ENCODE results near the gene NAA25.

NAA25 gene

DNA sequence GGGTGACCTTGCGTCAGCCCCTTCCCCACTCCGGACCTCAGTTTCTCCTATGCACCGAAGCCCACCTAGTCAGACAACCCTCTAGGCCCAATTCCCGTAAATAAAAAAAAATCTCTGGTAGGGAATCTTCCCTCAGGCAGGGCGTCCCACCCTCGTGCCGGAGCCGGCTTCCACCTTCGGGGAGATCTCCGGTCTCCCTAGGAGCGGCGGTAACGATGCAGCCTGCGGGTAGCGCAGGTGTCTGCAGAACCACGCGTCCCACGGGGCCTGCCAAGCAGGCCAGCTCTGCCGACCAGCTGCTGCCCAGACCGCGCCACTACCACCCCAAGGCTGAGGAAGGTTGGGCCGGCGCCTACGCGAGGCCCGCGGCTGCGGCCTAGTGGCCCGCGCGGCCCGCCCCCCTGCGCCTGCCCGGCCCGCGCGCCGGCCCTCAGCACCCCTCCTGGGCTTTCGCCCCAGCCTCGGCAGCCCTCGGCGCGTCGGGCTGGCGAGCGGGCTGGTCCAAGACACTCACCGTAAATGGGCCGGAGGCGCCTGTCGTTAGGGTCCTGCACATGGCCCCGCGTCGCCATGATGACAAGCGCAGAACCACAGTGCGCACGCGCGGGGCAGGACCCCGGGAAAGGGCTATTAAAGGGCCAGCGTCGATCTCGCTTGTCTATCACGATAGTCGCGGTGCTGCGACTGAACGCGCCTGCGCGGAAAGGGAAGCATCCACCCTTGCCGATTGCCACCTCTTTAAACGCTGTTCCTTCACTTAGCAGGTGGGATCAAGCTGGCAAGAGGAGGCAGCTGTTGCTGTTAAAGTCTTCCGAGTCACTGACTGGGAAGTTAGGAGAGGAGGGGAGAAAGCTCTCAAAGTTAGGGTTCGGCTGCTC lies at the start of gene NAA25:
NAA25 (minus strand) TSS at position 582 of the 878 bp plus-strand sequence; CDS start at position 572, 10 bp downstream.
- DNase-seq: peak; percentile 93

DNA sequence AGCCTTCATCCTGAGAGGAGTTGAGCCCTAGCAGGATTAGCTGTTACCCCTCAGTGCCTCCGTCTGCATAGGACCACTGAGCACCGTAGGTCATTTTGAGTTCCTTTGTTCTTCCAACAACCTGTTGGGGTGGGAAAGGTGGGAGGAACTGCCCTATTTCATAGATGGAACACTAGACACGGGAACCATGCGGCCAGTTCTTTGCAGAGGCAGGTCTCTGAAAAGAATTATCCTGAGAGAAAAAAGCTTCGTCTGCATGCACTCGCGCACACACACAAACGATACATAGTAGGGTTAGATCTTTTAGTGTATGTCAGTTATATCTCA lies 45.3 kb upstream of the NAA25 start:
- no peak for DNase-seq

DNA sequence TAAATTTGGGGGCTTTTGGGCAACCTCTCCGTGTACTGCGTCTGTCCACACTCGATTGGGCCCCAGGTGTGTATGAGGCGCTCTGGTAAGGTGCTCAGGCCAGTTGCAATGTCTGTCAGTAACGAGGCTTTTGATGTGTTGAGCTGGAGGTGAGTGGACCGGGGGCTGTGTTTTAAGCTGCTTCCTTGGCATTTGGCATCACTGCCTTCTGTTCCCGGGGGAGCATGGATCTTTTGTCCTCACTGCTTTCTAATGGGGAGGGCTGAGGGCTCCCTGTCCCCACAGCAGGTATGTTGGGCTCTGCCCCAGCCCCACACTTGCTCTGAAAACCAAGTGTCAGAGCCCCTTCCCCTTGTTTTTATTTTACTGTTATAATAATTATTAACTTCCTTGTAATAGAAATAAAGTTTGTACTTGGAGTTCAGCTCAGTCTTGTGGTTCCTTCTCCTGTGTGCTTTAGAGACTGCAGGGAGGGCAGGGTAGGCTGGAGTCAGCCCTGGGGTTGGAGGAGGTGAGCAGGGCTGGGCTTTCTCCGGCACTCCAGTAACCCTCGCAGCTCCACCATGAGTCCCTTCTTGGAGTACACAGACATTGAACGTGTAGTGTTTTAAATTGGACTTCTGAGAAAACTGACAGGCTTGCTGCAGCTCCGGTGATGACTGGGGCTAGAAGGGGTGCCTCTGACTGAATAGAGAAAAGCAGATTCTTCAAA lies 44.8 kb upstream of the NAA25 start:
- DNase-seq: no peak

DNA sequence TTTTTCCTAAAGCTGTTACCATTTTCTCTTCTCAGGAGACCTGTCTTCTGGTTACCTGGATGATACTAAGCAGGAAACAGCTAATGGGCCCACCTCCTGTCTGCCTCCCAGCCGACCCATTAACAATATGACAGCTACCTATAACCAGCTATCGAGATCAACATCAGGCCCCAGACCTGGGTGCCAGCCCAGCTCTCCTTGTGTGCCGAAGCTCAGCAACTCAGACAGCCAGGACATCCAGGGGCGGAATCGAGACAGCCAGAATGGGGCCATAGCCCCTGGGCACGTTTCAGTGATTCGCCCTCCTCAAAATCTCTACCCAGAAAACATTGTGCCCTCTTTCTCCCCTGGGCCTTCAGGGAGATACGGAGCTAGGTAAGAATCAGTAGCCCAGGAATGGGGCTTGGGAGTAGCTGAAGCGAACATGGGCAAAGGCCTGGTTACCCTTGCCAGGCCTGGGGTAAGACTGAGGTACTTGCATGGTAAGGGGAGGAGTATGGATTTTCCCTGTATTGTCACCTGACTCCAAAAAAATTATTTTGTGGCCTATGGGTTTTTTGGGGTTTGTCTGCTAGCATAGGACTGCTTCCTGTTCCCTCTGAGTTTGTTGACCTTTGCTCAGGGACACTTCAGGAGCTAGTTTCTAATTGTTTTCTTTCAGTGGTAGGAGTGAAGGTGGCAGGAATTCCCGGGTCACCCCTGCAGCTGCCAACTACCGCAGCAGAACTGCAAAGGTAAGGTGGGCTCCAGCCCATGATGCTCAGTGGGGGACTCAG lies 43.4 kb upstream of the NAA25 start:
- no peak for DNase-seq

DNA sequence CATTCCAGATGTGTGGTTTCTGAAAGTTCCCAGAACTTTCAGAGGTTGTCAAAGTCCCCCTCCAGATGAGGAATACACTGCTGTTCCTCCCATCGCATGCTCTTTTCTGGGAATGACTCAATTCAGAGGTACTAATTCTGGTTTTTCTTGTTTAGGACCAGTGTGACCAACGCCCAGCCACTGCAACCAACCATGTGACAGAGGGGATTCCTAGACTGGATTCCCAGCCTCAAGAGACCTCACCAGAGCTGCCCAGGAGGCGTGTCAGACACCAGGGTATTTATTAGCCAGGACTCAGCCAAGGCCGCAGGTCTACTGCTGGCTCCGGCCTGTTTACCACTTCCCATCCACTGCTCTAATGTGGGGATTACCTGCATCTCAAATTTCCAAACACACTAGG lies 41.0 kb upstream of the NAA25 start:
- no peak for DNase-seq

DNA sequence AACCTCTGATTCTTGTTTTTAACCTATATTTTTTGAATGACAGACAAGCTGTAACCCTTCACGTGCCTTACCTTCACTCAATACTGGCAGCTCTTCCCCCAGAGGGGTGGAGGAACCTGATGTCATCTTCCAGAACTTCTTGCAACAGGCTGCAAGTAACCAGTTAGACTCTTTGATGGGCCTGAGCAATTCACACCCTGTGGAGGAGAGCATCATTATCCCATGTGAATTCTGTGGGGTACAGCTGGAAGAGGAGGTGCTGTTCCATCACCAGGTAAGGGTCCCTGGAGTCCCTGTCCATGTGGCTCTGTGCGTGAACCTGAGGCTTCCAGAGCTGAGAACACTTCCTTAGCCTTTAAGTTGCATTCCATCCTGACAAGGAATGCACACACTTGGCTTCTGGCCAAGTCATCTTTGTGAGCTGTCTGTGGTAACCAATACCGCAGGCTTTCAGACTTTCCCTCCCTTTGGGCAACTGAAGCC lies 39.5 kb upstream of the NAA25 start:
- no peak for DNase-seq

DNA sequence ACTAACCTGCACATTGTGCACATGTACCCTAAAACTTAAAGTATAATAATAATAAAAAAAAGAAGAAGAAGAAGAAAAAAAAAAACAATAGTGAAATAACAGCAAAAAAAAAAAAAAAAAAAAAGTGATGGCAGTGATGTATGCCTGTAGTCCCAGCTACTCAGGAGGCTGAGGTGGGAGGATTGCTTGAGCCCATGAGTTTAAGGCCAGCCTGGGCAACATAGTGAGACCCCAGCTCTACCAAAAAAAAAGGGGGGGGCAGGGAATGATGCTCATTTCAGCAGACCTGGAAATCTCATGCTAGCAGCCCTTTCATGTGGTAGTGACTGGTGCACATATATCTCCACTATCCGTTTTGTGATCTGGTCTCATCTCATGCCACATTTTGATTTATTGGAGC lies 37.5 kb upstream of the NAA25 start:
- no peak for DNase-seq

DNA sequence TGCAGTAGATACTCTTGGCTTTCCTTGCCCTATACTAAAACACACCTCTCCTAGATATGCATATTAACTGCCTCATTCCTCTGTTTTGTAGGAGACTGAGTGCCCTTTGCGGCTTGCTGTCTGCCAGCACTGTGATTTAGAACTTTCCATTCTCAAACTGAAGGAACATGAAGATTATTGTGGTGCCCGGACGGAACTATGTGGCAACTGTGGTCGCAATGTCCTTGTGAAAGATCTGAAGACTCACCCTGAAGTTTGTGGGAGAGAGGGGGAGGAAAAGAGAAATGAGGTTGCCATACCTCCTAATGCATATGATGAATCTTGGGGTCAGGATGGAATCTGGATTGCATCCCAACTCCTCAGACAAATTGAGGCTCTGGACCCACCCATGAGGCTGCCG lies 32.1 kb upstream of the NAA25 start:
- DNase-seq: no peak

DNA sequence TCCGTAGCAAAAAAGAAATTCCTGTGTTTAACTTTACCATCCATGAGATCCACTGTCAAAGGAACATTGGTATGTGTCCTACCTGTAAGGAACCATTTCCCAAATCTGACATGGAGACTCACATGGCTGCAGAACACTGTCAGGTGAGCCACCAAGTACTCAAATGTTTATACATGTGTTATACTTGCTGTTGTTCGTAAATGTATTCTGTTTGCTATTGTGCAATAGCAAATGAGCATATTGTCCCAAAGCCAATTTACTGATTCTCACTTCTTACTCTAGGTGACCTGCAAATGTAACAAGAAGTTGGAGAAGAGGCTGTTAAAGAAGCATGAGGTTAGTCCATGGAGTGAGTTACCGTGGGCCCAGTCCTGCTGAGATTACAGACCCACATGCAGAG lies 26.1 kb upstream of the NAA25 start:
- no peak for DNase-seq

DNA sequence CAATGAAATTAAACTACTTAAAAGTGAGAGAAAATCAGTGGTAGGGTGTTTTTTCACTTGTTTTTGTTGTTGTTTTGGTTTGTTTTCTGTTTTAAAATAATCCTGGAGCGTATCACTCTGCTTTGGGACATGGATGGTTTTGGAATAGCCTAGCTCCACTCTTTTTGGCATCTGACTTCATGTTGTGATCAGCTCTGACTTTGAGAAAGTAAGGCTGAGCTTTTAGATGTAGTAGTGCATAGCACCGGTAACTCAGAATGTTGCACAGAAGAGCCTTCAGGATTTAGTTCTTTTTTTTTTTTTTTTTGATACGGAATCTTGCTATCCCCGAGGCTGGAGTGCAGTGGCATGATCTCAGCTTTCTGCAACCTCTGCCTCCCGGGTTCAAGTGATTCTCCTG lies 24.8 kb upstream of the NAA25 start:
- DNase-seq: no peak

DNA sequence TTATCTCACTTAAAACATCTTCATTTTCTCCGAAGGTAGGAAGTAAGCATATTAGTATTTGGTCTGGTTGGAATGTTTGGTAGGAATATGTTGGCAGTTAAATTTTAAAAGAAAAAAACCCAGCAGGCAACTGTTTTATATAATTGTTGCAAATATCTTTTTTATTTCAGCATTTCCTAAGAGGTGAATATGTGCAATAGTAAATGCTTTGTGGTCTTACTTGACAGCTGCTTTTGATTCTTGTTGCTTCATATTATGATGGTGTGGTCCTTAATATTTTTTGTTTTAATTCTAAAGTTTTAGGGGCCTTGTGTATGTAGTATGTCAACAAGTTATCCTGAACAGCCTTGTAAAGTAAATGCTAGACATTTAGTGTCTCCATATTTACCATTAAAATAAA lies 23.1 kb upstream of the NAA25 start:
- DNase-seq: no peak

DNA sequence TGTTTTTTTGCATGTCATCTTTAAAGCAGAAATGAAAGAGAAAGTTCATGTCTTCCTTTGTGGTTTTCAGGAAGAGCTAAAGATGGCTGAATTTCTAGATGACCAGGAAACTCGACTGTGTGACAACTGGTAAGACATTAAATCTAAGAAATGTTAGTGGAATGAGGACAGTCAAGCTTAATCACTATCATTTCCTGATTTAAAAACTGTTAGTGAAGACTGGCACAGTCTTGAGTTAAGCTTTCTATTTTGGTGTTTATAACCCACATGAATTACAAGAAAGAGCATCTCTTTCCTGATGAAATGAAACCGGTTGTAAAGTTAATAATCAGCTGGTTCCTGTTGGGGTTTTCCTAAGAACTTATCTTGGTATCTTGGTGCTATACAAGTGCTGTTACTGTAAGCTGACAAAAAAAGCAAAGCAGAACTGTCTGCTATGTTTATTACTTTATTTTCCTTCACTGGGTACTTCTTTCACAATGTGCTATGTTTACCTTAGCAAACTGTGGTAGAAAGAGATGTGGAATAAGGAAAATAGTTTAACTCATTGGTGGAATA lies 21.9 kb upstream of the NAA25 start:
- peak; percentile 82 for DNase-seq

DNA sequence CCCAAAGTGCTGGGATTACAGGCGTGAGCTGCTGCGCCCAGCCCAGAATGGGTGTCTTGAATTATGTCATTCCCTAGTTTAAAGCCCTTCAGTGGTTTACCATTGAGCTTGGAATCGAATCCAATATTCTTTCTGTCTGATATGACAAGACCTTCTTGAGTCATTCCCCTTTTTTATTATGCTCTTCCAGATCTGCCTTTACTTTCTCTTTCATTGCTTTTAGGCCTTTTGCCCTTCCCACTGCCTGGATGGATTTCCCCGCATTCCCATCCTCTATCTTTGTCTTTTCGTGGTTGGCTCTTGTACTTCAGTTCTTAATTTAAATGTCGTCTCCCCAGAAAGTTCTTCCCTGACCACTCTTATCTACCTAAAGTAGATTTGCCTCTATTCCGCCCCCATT lies 18.3 kb upstream of the NAA25 start:
- DNase-seq: peak; percentile 13

DNA sequence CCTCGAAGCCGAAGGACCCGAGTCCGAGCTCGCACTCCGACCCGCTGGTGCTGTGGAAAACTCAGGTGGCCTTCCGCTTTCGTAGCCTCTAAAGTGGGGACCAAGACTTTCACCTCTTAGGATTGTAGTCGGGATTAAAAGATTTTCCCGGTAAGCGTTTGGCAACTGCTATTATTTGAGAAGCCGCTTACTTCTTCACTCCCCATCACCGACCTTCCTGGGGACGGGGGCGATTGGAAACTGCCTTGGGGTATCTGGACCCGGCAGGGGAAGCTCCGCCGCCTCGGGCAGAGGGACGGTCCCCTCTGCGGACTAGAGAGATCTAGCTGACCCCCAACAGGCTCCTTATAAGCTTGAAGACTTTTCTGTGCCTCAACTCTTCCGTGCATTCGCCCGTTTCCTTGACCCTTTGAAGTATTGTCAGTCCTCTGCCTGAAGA lies 17.4 kb upstream of the NAA25 start:
- no peak for DNase-seq

DNA sequence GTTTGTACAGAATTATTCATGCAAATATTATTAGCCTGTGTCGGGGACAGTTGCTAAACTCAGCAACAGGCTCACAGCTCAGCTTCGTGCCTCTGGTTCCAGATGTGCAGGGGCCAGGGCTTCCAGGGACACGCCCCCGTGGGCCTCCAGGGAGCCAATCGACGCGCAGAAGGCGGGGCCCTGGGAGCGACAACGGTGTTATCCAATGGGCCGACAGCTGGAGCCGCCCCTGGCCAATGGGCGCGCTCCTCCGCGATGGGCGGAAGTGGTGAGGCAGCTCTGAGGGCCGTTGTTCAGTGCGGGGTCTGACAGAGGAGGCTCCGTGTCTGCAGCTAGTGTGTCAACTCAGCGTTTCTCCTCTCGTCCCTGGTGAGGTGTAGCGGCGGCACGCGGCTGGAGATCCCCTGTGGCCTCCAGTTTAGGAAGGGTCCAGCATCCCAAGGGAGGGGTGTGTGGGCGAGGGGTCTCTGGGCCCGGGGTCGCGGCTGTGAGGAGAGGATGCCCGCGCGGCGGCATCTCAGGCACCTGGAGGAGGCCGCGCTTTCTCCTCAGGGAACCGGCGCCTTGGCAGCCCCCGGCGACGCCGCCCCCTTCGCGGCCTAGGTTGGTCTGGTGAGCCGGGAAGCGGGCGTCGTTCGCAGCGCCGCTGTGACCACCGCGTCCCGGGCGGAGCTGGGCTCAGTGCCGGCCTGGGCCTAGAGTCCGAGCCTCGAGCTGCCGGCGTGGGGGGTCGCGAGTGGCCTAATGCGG lies 16.8 kb upstream of the NAA25 start, which contains the start of gene TRAFD1:
TRAFD1 (plus strand) TSS at position 311 of the 750 bp plus-strand sequence. CDS start 4,963 bp downstream, outside the sequence.
- DNase-seq: peak; percentile 99

DNA sequence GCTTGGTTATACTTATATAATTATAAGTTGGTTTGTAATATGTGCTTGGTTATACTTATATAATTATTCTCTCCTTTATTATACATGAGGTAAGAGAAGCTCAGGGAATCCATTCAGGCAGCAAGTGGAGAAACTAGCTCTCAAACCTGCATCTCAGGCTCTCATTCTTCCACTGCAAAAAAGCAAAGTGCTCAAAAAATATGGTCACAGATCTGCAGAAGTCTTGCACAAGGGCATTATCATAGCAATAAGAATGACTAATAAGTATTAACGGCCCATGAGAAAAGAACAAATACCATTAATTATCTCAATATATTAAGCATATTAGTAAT lies 16.3 kb upstream of the NAA25 start:
- DNase-seq: no peak

DNA sequence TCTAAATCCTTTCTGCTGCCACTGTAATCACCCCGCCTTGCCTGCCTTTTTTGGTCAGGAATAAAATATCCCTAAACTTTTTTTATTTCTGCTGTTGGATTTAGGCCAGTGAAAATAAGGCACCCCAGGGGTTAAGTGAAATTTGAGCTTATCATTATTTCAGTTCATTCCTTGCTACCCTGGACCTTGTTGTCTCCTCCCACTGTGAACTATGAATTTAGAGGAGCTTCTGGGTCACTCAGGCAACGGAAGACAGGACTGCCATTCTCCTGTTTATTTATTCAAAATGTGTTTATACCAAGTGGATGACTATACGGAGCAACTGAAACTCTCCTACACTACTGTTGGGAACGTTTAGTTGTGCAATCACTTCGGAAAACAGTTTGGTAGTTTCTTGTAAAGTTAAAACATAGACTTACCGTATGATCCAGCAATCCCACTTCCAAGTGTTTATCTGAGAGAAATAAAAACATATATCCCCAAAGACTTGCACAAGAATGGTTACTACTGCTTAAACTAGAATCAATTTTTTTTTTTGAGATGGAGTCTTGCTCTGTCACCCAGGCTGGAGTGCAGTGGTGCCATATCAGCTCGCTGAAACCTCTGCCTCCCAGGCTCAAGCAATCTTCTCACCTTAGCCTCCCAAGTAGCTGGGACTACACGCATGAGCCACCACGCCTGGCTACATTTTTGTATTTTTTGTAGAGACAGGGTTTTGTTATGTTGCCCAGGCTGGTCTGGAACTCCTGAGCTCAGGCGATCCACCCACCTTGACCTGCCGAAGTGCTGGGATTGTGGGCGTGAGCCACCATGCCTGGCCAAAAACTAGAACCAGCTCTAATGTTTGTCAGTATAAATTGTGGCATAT lies 14.5 kb upstream of the NAA25 start:
- DNase-seq: no peak

DNA sequence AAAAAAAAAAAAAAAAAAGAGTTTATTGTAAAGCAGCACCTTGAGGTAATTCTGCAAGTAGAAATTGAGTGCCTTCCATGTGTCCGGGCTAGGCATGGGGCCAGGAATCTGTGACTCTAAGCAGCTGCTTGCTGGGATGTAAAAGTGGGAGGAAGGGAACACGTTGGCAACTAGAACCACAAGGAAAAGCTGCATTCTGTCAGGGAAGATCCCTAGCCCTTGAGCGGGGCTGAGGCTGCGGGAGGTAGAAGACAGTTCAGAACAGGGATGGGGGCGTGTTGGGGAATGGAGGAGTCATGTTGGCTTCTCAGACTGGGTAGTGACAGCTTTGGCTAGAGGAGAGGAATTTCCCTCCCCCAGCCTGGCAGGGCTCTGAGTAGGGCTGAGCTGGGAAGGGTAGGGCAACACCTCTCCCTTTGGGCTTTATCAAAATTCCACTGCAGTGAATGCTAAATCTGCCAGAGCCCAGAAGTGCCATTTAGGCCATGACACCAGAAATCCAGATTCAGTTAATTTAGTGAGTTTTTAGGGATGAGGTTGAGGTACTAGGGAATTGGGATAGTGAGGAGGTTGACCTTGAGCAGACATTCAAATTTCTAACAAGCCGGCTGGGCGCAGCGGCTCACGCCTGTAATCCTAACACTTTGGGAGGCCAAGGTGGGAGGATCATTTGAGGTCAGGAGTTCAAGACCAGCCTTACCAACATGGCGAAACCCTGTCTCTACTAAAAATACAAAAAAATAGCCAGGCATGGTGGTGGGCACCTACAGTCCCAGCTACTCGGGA lies 13.4 kb upstream of the NAA25 start:
- DNase-seq: no peak

DNA sequence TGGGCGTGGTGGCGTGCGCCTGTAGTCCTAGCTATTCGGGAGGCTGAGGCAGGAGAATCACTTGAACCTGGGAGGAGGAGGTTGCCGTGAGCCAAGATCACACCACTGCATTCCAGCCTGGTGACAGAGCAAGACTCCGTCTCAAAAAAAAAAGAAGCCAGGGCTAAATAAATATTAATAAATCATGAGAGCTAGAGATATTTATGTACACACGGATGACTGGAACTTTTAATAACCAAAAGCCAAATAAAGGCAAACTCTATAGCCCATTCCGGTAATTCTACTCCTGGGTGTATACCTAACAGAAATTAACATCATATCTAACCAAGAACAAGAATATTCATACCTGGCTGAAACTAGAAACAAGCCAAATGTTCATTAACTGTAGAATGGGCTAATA lies 9.1 kb upstream of the NAA25 start:
- DNase-seq: no peak

DNA sequence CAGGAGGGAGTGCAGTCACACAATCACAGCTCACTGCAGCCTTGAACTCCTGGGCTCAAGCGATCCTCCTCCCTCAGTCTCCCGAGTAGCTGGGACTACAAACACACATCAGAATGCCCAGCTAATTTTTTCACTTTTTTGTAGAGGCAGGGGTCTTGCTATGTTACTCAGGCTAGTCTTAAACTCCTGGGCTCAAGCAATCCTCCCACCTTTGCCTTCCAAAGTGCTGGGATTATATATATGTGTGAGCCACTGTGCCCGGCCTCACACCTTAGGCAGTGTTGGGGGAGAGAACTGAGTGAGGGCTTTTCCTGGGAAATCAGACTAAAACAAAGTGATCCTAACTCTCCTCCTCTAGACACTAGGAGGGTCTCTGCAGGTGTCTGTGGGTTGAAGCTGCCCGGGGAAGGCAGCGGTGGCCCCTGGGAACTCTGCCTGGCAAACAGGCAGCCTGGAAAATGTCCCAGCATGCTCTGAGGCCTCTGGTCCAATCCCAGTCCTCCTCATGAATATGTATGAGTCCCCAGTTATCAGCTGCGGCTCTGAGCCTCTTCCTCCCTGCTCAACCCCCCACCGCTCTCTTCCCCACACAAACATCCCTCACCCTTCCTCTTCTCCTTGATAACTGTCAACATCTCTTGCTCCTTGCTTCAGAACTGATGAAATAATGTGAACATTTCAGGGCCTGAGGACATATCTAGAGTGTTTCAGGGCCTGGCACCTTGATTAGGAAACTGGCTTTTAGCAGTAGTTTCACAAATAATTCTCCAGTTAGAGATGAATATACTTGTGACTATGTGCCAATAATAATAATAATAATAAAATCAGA lies 7.9 kb upstream of the NAA25 start:
- DNase-seq: peak; percentile 19
